Measurements from ENCODE around the gene PTCH1.

PTCH1 gene

GRCh38 chr9:95461448-95462248 is 55.1 kb downstream of the PTCH1 start:
- no peak for DNase-seq

DNA sequence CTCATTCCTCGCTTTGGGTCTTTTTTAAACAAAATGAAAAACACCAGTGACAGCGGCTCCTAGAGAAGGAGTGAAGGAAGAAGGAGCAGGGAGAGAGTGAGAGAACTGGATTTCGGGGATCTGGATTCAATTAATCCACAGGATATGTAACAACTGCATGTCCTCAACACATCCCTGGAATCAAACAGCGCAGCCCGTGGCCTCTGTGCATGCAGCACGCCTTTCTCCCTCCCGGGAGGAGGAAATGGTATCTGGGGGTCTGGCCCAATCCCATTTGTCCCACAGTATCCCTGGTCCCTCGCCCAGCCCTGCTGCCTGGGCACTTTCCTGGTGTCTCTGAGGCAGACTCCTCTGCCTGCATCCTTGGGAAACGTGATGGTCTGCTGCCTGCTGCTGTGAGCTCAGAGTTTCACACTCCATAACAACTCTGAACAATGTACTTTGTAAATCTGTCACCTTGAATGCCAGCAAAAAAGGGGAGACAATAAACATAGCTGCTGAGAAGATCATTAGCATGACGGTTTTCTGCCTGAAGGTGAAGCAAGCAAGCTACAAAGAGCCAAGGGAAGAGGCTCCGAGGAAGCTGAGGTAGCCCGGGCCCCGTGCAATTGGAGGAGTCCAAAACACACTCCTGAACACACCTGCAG is 56.1 kb downstream of the PTCH1 start:
- no peak for DNase-seq

- no peak for DNase-seq
These were observed 56.8 kb downstream of the PTCH1 start for GRCh38 chr9:95459851-95460517.

DNA sequence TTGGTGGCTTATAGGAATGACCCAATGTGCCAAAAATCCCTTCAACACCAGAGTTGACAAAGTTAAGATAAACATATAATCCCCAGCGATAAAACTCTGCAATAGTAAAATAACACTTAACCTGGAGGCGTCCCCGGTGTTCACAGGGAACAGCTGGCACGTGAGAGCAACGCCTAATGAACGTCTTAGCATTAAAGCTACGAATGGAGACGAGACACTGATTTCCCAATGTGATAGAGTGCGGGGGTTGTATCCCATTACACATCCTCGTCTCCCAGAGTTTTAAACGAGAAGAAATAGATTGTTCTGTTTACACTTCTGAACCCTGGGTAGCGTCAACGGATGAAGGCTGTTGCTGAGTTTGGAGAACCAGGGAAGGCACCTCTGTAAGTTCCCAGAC is 57.6 kb downstream of the PTCH1 start:
- DNase-seq: no peak

DNA sequence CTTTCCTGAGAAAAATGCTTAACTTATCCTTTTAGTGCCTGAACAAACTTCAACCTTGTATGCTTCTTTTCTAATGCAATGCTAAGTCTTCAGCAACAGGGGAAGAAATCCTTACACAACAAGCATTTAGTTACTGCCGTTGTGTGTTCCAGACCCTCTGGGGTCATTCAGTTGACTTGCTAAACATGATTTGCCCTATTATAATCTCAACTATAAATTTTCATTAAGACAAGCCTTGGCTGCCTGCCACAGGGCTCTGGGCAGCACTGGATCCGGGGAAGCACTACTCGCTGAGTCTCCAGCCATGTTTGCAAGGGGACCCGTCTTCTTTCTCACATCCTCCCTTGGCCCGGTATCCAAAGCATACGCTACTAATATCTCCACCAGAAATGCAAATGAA is 58.1 kb downstream of the PTCH1 start:
- no peak for DNase-seq

GRCh38 chr9:95457769-95458168 is 59.0 kb downstream of the PTCH1 start:
- DNase-seq: no peak

DNA sequence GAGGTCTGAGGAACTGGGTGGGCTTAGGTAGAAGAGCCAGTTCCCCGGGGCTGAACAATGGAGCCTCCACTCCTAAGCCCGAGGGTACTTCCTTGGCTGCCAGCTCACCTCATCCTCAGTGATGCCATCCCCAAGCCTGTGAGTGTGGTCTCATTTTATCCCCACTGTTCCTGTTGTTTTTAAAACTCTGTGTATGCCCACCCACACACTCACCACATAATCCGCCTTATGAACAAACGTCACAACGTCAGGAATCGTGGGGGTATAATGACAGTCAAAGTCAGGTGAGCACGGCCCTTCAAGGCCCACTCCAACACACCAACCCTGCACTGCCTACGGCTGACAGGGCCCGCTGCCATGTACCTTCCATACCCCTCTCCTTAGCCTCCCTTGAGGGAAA is 61.1 kb downstream of the PTCH1 start:
- DNase-seq: no peak

GRCh38 chr9:95452176-95452575 is 64.6 kb downstream of the PTCH1 start:
- DNase-seq: no peak

DNA sequence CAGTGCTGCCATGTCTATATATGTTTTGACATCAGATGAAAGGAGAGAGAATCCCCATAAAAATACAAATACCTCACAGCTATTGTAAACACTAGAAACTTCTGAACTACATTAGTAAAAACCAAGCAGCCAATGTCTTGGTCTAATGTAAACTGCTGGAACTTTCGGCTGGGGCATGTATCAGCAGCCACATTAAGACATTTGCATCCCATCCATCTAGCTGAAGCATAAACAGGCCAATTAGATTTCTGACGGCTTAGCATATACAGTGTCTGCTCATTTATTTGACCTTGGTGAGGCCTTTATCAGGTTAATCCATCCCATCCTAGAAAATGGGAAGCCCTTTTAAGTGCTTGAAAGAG is 65.7 kb downstream of the PTCH1 start:
- DNase-seq: no peak

DNA sequence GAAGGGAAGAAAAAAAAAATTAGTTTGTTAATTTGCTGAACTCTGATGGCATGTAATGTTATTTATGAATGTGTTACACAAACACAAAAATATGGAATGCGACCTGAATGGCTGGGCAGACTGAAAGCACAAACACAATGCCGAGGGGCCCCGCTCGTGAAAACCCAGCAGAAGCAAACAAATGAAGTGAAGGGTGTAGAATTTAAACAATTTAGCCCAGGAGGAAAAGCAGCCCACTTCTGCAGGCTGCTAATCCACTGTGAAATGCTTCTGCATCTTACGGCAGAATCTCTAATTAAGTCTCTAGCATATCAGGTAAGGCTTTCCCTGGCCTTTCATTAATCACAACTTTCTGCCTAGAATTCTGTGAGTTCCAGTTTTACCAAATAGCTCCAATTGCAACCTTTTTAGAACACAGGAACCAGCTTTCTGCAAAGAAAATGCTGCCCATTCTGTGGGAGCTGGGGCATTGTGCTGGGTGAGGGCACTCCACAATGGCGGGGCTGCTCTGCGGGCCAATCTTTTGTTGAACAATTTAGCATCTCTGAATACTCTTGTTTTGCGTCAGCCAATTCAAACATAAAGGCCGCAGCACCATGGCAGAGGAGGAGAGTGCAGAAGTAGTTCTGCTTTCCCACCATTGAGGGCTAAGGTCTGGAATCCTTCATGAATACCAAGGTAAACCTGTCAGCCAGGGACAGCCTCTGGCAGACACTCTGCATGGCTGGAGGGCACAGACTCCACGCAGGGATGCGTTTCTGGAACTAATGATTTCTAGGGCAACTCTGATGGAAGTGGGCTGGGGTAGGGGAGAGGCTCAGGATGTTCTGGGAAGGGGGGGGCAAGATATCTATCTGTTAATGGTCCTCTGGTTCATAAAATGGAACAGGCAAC is 66.4 kb downstream of the PTCH1 start:
- DNase-seq: no peak

- no peak for DNase-seq
These were observed 67.8 kb downstream of the PTCH1 start for GRCh38 chr9:95449016-95449415.

- DNase-seq: no peak
These were observed 68.9 kb downstream of the PTCH1 start for GRCh38 chr9:95447660-95448420.

DNA sequence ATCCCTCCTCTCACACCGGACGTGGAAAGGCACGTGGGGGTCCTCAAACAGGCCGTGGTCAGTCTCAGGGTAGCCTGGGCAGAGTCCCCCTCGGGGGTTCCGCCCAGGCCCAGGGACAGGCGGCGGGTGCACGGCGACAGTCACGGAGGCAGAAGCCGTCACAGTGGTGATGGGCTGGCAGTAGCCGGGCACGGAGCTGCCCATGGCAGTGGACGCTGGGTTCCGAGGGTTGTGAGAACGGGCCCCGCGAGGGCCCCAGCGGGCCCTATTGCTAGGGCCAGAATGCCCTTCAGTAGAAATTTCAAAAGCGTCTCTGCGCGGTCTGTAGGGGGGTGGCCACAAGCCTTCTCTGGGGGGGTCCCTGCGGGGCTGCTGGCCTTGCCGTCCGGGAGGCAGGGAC is 69.8 kb downstream of the PTCH1 start:
- no peak for DNase-seq

DNA sequence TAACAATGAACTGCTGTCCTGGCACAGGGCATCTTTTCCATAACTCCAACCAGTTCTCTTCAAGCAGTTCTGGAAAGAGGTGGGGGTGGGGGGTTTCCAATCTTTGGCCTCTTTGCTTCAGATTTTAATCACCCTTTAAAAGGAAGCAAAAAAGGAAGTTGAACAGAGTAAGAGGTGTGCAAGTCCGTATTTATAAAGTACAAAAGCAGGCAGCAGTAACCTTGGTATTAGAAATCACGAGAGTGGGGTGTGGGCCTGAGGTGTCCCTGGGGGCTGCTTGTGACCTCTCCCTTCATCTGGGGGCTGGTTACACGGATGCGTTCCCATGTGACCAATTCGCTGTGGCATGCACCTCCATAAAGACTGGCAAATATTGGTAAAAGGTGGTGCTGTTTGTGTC is 70.5 kb downstream of the PTCH1 start:
- no peak for DNase-seq

DNA sequence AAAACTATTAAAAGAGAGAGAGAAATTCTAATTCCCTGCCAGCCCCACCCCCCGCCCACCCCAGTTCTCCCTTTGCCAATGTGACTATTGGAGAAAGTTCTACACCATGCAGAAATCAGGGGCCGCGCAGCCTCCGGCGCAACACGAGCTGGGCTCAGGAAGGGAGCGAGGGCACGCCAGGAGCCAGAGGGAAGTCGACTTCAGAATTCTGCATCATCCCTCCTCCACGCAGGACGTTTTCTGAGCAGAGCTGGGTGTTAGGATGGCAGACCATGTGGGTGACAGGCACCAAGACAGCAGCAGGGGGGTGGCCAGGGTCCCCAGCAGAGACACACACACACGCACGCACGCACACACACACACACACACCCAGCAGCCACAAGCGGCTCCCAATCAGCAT is 72.6 kb downstream of the PTCH1 start:
- no peak for DNase-seq

DNA sequence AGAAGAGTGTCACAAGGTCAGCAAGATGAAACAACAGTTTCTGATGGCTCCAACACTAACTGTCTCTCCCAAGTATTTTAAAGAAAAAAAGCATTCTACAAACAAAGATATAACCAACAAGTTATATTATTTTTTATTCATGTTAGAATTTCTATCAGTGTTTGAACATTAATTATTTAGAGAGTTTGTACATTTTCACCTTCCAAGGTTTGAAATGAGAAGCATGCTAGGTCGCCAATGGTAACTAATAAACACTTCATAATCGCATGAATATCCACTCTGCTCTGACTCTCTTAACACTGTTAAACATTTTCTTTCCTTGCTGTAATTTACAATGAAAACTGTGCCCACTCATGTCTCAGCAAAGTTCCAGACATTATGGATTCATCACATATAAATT is 73.5 kb downstream of the PTCH1 start:
- DNase-seq: no peak

DNA sequence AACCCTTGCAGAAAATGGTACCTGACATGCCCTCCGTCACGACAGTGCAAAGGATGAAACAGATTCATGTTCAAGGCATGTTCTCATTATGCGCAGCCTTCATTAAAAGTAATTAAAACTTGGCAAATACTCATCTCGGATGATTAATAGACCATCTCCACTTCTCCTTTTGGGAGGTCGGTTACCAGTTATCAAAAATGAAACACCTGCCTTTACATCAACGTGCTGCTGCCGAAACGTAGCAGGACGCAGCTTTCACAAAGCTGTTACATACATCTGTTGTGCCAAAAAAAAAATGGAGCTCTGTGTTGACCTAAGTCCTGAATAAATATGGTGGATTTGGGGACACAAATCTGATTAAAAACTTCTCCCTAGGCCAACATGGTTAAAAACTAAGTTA is 75.7 kb downstream of the PTCH1 start:
- no peak for DNase-seq

DNA sequence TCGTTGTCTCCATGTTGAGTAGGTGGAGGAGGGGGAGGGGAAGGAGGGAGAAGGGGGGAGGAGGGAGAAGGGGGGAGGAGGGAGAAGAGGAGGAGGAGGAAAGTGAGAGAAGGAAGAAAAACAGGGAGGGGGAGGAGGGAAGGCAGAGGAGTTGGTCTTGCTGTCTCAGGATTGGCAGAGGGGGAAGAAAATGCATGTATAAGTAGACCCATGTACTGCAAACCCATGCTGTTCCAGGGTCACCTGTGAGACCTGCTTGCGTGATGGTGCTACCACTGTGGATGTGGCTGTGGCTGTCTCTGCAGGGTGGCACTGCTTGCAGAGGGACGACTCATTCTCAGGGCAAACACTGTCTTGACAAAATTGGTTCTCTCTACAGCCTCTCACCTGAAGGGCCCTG is 76.3 kb downstream of the PTCH1 start:
- DNase-seq: no peak

DNA sequence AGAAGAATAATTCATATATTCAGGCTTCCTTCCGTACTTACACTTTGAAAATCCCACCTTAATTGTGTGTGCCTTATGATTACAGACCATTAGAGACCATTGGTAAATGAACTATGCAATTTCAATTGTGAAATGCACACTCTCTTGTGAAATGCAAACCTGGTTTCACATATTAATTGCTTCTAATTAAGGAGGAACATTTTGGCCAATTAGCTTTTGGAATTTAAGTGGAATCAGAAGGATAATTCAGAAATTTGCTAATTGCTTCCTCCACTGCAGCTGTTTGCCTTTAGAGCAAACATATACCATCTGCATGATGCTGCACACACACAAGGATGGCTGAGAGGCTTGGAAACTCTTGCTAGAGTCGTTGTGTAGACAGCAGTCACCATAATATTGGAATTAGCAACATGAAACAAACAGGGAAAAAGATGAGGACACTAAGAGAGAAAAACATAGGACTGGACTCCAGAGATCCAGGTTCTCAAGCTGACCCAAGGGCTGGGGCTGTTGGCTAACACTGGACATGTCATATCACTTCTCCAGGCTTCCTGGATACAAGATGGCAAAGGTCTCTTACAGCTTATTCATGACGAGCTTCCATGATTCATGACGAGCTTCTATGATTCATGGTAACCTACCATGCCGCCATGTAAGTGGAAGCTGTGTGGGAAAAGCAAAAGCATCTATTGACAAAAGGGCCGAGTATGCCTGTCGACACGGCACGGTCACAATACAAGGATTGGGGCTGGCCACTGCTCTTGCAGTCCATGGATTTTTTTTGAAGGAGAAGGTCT is 78.0 kb downstream of the PTCH1 start:
- DNase-seq: no peak

GRCh38 chr9:95437559-95437958 is 79.2 kb downstream of the PTCH1 start:
- DNase-seq: no peak

DNA sequence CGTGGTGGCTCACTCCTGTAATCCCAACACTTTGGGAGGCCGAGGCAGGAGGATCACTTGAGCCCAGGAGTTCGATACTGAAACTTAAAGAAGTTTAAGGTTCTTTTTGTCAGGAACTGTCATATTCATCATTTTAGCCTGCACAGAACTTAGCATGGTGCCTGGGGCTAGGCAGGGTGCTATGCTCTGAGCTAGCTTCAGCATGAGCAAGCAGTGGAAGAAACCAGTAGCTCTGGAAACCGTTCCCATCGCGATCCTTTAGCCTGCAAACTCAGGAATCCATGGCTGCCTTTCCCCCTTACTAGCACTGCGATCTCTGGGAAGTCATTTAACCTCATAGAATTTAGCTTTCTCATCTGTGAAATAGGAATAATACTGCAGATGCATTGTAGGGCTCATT is 80.4 kb downstream of the PTCH1 start:
- no peak for DNase-seq

Measured in NCI-H2081 treated with DMSO at 0.1 percent for 48 hours (cell line).